Naive thymus-derived CD8-positive, alpha-beta T cell (primary cell): ENCODE results near the gene PGAP2. TPM values are rescaled to one million over a fixed set of nuclear protein-coding genes. Genes with fewer than 3 reads are reported as not detected.

Source experiments
- ATAC-seq, 2 donors: fragments of 150-1000 bp; cut with Tn5 transposase in 1 of 2; sonication (Bioruptor Pico), chemical (Tn5 transposase) in 1 of 2; 1 replicate in 1 of 2; 2 replicates in 1 of 2; pipeline ENCODE4 v1.10.0; 2021; ENCODE audit warnings: mild to moderate bottlenecking in 2 of 2, moderate library complexity in 2 of 2
- POLR2A ChIA-PET: fragments of 350-600 bp; sonication (Branson Sonifier 250); formaldehyde crosslinking; loops from one replicate; lab custom pipeline; 2021; ENCODE audit warnings: antibody characterized with exemption; lab: Charles Lee
- DNase-seq, 10 donors: peaks; one replicate each; pipeline versions ENCODE4 v3.0.0 to v3.0.0-alpha.2; 2020 to 2022
- H3K27ac Mint-ChIP-seq, 10 donors: one replicate each; pipeline ENCODE4 v1.8.0; 2020 to 2022; ENCODE audit warnings: mild to moderate bottlenecking in 10 of 10, mixed read lengths in 10 of 10, moderate library complexity in 4 of 10, inconsistent platforms in 1 of 10
- H3K27me3 Mint-ChIP-seq, 5 donors: one replicate each; pipeline ENCODE4 v1.8.0; 2021 to 2022; ENCODE audit warnings: mixed read lengths in 5 of 5
- H3K36me3 Mint-ChIP-seq, 3 donors: one replicate each; pipeline ENCODE4 v1.8.0; 2020 to 2022; ENCODE audit warnings: mixed read lengths in 3 of 3, mild to moderate bottlenecking in 2 of 3, inconsistent platforms in 1 of 3
- H3K4me1 Mint-ChIP-seq, 4 donors: one replicate each; pipeline ENCODE4 v1.8.0; 2021 to 2022; ENCODE audit warnings: mixed read lengths in 4 of 4
- H3K4me3 Mint-ChIP-seq, 10 donors: one replicate each; pipeline ENCODE4 v1.8.0; 2020 to 2022; ENCODE audit warnings: mild to moderate bottlenecking in 10 of 10, mixed read lengths in 10 of 10, moderate library complexity in 6 of 10, inconsistent platforms in 1 of 10
- H3K9me3 Mint-ChIP-seq, 9 donors: one replicate each; pipeline ENCODE4 v1.8.0; 2020 to 2022; ENCODE audit warnings: mixed read lengths in 9 of 9, mild to moderate bottlenecking in 3 of 9, inconsistent platforms in 1 of 9, moderate library complexity in 1 of 9
- polyA plus RNA-seq, 3 donors: library from polyadenylated mRNA; unstranded; fragments of 300-500 nt; fragmentation: Illumina TruSeq; gene quantifications; one replicate each; pipeline ENCODE4 v1.2.3, GENCODE V29; 2021
- total RNA-seq, 8 experiments: library from RNA in 2 of 8; stranded (reverse) in 2 of 8; gene quantifications; one replicate each; pipeline ENCODE4 v1.2.3 and lab custom pipeline; 2021 to 2026

The PGAP2 gene
- total and polyA plus RNA-seq, 5 experiments from 2014 or later: 13.6 to 24.2 (median 23.0) TPM

- ATAC-seq: no peak
- peaks cover 0 to 31% (median 4%) of the 10 kb centered on the region in 3 donors for H3K36me3 Mint-ChIP-seq
- no peaks in the 10 kb centered on the region for H3K9me3 Mint-ChIP-seq
- H3K4me3 Mint-ChIP-seq: no peak overlapping the region
- DNase-seq: no peak
- POLR2A ChIA-PET: interaction anchor here (0.8 to 5.5 kb wide), 6 partner anchors 14 to 249 kb away, joined by 3 to 81 read pairs (median 6); partner anchors contain the start of genes RHOG and STIM1
- no peaks in the 10 kb centered on the region for H3K27me3 Mint-ChIP-seq
- peak overlapping the region; percentile 63 to 96 (median 90) for H3K27ac Mint-ChIP-seq
- peaks cover 22 to 48% (median 38%) of the 10 kb centered on the region in 4 donors for H3K4me1 Mint-ChIP-seq
Observed at GRCh38 chr11:3823762-3824506, 15.6 kb downstream of the PGAP2 start.

- peak; percentile 94 to 97 for ATAC-seq
- peak; percentile 58 to 91 (median 78) for DNase-seq
- H3K4me3 Mint-ChIP-seq: peak overlapping the region in 2 of 10 donors; percentile 20 to 68
- no peaks in the 10 kb centered on the region for H3K27me3 Mint-ChIP-seq
- POLR2A ChIA-PET: interaction anchor here (0.6 to 5.5 kb wide), 8 partner anchors 13 to 48 kb away, joined by 3 to 81 read pairs (median 6); partner anchors contain the start of genes NUP98, RHOG and STIM1
- peaks cover 20 to 51% (median 40%) of the 10 kb centered on the region in 4 donors for H3K4me1 Mint-ChIP-seq
- peaks cover 0 to 39% (median 4%) of the 10 kb centered on the region in 3 donors for H3K36me3 Mint-ChIP-seq
- no peaks in the 10 kb centered on the region for H3K9me3 Mint-ChIP-seq
- H3K27ac Mint-ChIP-seq: peak overlapping the region; percentile 79 to 96 (median 91)
Observed at GRCh38 chr11:3824714-3825472, 16.5 kb downstream of the PGAP2 start.

- POLR2A ChIA-PET: interaction anchor here (0.6 to 5.5 kb wide), 7 partner anchors 12 to 47 kb away, joined by 3 to 81 read pairs (median 7); partner anchors contain the start of genes NUP98, RHOG and STIM1
- no peak for DNase-seq
- H3K27me3 Mint-ChIP-seq: no peaks in the 10 kb centered on the region
- H3K4me1 Mint-ChIP-seq: peaks cover 20 to 56% (median 46%) of the 10 kb centered on the region in 4 donors
- H3K36me3 Mint-ChIP-seq: peaks cover 0 to 46% (median 4%) of the 10 kb centered on the region in 3 donors
- peak overlapping the region; percentile 63 to 96 (median 88) for H3K27ac Mint-ChIP-seq
- H3K4me3 Mint-ChIP-seq: peak overlapping the region in 1 of 10 donors; percentile 40
- ATAC-seq: peak in 1 of 2 donors; percentile 9
- H3K9me3 Mint-ChIP-seq: no peaks in the 10 kb centered on the region
Observed at GRCh38 chr11:3825473-3826154, 17.3 kb downstream of the PGAP2 start.

GRCh38 chr11:3826721-3827120 is 18.4 kb downstream of the PGAP2 start:
- peaks cover 30 to 67% (median 58%) of the 10 kb centered on the region in 4 donors for H3K4me1 Mint-ChIP-seq
- H3K36me3 Mint-ChIP-seq: peaks cover 0 to 57% (median 8%) of the 10 kb centered on the region in 3 donors
- DNase-seq (no peak), ATAC-seq (no peak)
- H3K27me3 Mint-ChIP-seq: no peaks in the 10 kb centered on the region
- H3K9me3 Mint-ChIP-seq: no peaks in the 10 kb centered on the region
- H3K27ac Mint-ChIP-seq: peak overlapping the region; percentile 63 to 96 (median 88)
- POLR2A ChIA-PET: interaction anchor here (2.2 to 5.5 kb wide), 2 partner anchors 11 to 29 kb away, joined by 7 to 81 read pairs; partner anchors contain the start of genes NUP98 and RHOG
- no peak overlapping the region for H3K4me3 Mint-ChIP-seq

- no peak for DNase-seq
- Mint-ChIP-seq H3K4me1 (peaks cover 37 to 76% (median 66%) of the 10 kb centered on the region in 4 donors), H3K4me3 (no peak overlapping the region), H3K36me3 (peaks cover 0 to 60% (median 8%) of the 10 kb centered on the region in 3 donors), H3K27me3 (no peaks in the 10 kb centered on the region), H3K27ac (peak overlapping the region; percentile 31 to 93 (median 74)), H3K9me3 (no peaks in the 10 kb centered on the region)
- POLR2A ChIA-PET: interaction anchor here (0.6 to 5.5 kb wide), 6 partner anchors 9 to 55 kb away, joined by 3 to 81 read pairs (median 4); partner anchors contain the start of gene RHOG
- no peak for ATAC-seq
Observed at GRCh38 chr11:3827434-3828186, 19.2 kb downstream of the PGAP2 start.

GRCh38 chr11:3830088-3830487 is 21.7 kb downstream of the PGAP2 start:
- Mint-ChIP-seq H3K4me3 (peak overlapping the region in 1 of 10 donors; percentile 22), H3K9me3 (no peaks in the 10 kb centered on the region), H3K4me1 (peaks cover 50 to 84% (median 79%) of the 10 kb centered on the region in 4 donors), H3K27ac (peak overlapping the region in 8 of 10 donors; percentile 63 to 95 (median 86)), H3K27me3 (no peaks in the 10 kb centered on the region), H3K36me3 (peaks cover 0 to 76% (median 8%) of the 10 kb centered on the region in 3 donors)
- DNase-seq (no peak), ATAC-seq (no peak)
- POLR2A ChIA-PET: interaction anchor here (1.2 to 1.6 kb wide), 2 partner anchors 10 to 12 kb away, joined by 3 to 7 read pairs; partner anchors contain the start of gene RHOG

- Mint-ChIP-seq H3K4me3 (peak overlapping the region in 4 of 10 donors; percentile 5 to 45 (median 28)), H3K27ac (peak overlapping the region; percentile 89 to 99 (median 94)), H3K27me3 (no peaks in the 10 kb centered on the region), H3K4me1 (peaks cover 56 to 85% (median 79%) of the 10 kb centered on the region in 4 donors), H3K9me3 (no peaks in the 10 kb centered on the region), H3K36me3 (peaks cover 4 to 81% (median 8%) of the 10 kb centered on the region in 3 donors)
- DNase-seq (no peak), ATAC-seq (no peak)
- POLR2A ChIA-PET: interaction anchor here (1.1 to 2.7 kb wide), 2 partner anchors 11 to 22 kb away, joined by 4 to 16 read pairs; partner anchors contain the start of gene RHOG
Observed at GRCh38 chr11:3830730-3831129, 22.4 kb downstream of the PGAP2 start.

GRCh38 chr11:3831378-3832239 is 23.2 kb downstream of the PGAP2 start:
- Mint-ChIP-seq H3K36me3 (peaks cover 4 to 75% (median 8%) of the 10 kb centered on the region in 3 donors), H3K9me3 (no peaks in the 10 kb centered on the region), H3K27me3 (no peaks in the 10 kb centered on the region), H3K4me1 (peaks cover 54 to 86% (median 78%) of the 10 kb centered on the region in 4 donors), H3K27ac (peak overlapping the region; percentile 89 to 99 (median 94)), H3K4me3 (peak overlapping the region in 9 of 10 donors; percentile 13 to 87 (median 58))
- POLR2A ChIA-PET: interaction anchor here (0.6 to 2.7 kb wide), 3 partner anchors 10 to 56 kb away, joined by 3 to 16 read pairs (median 4); partner anchors contain the start of gene RHOG
- ATAC-seq (peak; percentile 24 to 42), DNase-seq (no peak)

- no peaks in the 10 kb centered on the region for H3K9me3 Mint-ChIP-seq
- H3K36me3 Mint-ChIP-seq: peaks cover 4 to 65% (median 7%) of the 10 kb centered on the region in 3 donors
- DNase-seq (no peak), ATAC-seq (no peak)
- POLR2A ChIA-PET: interaction anchor here (2.7 to 13.1 kb wide), 2 partner anchors 9 to 23 kb away, joined by 16 to 406 read pairs; partner anchors contain the start of genes RHOG and STIM1
- H3K27ac Mint-ChIP-seq: peak overlapping the region; percentile 89 to 99 (median 94)
- H3K27me3 Mint-ChIP-seq: no peaks in the 10 kb centered on the region
- H3K4me1 Mint-ChIP-seq: peaks cover 53 to 88% (median 80%) of the 10 kb centered on the region in 4 donors
- H3K4me3 Mint-ChIP-seq: peak overlapping the region in 8 of 10 donors; percentile 1 to 98 (median 47)
Observed at GRCh38 chr11:3832816-3833215, 24.5 kb downstream of the PGAP2 start.

GRCh38 chr11:3833449-3833848 is 25.1 kb downstream of the PGAP2 start:
- peak overlapping the region in 9 of 10 donors; percentile 4 to 100 (median 87) for H3K4me3 Mint-ChIP-seq
- ATAC-seq (no peak), DNase-seq (no peak)
- peaks cover 4 to 63% (median 4%) of the 10 kb centered on the region in 3 donors for H3K36me3 Mint-ChIP-seq
- no peaks in the 10 kb centered on the region for H3K9me3 Mint-ChIP-seq
- peaks cover 55 to 91% (median 84%) of the 10 kb centered on the region in 4 donors for H3K4me1 Mint-ChIP-seq
- peak overlapping the region; percentile 89 to 99 (median 93) for H3K27ac Mint-ChIP-seq
- H3K27me3 Mint-ChIP-seq: no peaks in the 10 kb centered on the region
- POLR2A ChIA-PET: interaction anchor here (8.9 to 13.1 kb wide), 2 partner anchors 9 to 23 kb away, joined by 81 to 406 read pairs; partner anchors contain the start of gene STIM1
